Measurements from ENCODE around the gene SSR1.

- TF ChIP-seq TAF1 (IDR thresholded peaks at IDR 0.05; ENCODE audit: borderline replicate concordance, insufficient read depth, low read length): no peak
- TF ChIP-seq POLR2AphosphoS5 (IDR thresholded peaks at IDR 0.05; ENCODE audit: low read depth, low read length): no peak
These were observed 80.6 kb downstream of the SSR1 start for GRCh38 chr6:7232351-7232750.

Measured in PFSK-1 (cell line).